Measurements from ENCODE around the gene SLC4A11. TPM values are rescaled to one million over a fixed set of nuclear protein-coding genes. Genes with fewer than 3 reads are reported as not detected.
A peak's percentile ranks its signal among the peaks of the same experiment; 100 is the strongest.

Gene SLC4A11
- 1 to 10 TPM; 1.8 to 4.1 (median 2.8) TPM for polyA plus RNA-seq (ENCODE audit: insufficient read length in 4 of 4)

DNA sequence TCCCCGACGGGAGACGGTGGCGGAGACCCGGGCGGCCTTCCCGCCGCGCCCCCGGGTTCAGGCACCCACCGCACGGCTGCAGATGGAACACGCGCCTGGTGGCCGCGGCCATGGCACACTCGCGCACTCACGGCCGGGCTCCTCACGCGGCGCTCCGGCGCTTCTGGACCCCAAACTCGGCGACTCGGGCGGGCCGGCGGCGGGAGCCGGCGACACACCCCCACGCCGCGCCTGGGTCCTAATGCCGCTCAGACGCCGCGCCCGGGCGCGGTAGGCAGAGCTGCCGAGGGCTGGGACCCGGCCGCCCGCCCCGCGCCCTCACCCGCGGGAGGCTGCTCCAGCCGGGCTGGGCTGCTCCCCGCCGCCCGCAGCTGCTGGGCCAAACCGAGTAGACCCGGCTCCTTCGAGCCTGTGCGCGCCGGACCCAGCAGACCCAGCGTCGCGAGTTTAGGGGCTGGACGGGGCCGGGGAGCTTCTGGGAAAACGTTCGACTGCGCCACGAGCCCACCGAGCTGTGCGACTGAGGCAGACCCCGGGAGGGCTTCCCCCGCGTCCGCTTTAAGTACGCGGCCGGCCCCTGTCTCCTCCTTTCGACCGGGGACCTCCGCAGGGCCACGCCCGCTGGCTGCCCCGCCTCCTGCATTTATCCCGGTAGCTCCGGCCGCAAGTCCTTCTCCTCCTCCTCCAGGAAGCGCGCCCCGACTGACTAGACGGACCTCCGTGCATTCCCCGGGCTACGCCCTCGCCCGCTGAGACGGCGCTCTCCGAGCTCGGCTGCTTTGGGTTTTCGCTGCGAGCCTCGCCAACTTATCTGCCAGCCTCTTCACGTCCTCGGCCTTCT is at the start of gene SLC4A11:
TSS of gene SLC4A11 (minus strand) at position 165 of the 841 bp plus-strand sequence. CDS start at position 112, 53 bp downstream.
- no peak for DNase-seq (ENCODE audit: low read depth in 4 of 4, low spot score in 2 of 4)

DNA sequence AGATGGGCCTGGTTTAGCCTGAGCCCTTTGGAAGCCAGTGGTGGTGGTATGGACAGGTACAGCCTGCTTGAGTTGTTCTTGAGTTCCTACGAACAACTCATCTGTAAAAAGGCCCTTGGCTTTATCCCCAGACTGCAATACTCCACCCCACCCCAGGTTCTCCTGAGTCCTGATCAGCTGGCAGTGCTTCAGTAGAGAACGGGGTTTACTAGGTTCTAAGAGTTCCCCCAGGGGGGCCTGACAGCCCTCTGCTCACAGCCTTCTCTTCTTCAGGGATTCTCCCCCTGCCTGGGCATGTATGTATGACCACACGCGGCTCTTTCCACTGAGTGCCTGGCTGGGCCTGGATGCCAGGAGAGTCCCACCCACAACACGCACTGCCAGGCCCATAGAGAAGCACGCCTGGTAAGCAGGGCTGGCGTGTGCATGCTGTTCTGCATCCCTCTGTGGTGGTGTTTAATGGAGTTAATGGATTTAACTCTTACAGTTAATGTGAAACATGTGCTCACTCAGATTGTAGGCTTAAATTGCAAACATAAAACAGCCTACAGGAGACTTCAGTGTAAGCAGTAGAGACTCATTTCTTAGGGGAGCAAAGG is 44.3 kb upstream of the SLC4A11 start:
- DNase-seq (ENCODE audit: low read depth in 4 of 4, low spot score in 2 of 4) = no peak

DNA sequence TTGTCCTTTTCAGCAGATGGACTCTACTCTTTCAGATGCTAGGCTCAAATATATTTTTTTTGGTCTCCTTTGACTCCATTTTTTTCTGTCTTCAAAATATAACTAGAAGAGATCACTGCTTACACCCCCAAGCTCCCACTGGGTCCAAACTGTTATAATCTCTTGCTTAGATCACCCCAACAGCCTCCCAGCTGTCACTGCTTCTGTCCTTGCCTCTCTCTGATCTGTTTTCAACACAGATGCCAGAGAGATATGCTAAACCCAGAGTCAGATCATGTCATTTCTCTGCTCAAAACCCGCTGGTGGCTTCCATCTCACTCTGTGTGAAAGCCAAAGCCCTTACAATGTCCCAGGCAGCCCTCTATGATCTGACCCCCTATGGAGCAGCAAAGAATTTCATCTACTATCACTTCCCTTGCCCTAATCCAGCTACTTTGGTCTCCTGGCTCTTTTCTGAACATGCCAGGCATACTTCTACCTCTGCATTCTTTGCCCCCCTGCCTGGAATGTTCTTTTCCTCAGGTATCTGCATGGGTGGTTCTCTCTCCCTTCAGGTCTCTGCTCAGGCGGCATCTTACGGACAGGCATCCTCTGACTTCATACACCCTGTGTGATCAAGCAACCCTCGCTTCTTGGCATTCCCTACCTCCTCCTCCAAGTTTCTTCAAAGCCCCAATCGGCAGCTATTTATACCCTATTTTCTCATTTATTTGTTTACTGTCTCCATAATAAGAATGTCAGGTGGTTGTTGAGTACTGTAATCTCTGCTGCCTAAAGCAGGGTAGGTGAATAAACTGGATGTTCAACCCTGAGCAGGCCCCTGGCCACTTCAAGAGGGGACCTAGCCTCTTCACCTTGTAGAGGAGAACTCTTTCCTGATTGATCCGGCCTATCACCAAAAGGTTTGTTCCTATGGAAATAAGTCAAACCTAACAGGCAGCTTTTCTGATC is 43.6 kb upstream of the SLC4A11 start:
- DNase-seq (ENCODE audit: low read depth in 4 of 4, low spot score in 2 of 4) = no peak

DNA sequence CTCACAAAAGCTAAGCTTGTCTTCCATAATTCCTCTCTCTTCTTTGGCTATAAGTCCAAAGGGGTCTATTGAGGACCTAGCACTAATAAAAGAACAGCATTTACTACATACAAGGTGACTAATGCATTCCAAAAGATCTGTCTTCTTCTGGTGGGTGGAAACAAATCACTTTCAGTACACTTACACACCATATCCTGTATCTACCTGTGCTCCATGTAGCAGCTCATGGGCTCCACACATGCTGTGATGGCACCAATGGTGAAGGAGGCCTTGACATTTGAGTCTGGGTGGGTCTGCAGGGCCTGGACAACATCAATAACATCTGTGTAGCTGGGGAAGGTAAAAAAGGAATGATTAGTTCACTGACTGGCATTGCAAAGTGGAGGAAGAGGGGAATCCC is 42.4 kb upstream of the SLC4A11 start:
- DNase-seq (ENCODE audit: low read depth in 4 of 4, low spot score in 2 of 4) = no peak

DNA sequence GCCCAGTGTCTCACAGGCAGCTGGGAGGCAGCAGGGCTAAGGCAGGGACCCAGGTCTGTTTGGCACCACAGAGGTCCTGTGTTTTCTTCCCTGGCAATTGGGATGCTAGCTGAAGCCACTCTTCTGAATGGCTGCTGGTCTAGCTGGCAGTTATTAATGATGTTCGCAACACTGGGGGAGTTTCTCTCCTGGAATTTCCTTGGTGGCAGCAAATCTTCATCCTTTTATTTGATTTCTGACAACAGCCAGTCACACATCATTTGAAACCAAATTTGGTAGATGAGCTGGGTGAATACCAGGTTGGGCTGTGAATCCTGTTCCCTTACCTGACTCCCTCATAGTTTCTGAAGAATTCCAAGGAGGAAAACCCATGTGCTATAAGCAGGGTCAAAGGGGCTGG is 40.8 kb upstream of the SLC4A11 start:
- peak in 1 of 4 donors; percentile 10 for DNase-seq (ENCODE audit: low read depth in 4 of 4, low spot score in 2 of 4)

DNA sequence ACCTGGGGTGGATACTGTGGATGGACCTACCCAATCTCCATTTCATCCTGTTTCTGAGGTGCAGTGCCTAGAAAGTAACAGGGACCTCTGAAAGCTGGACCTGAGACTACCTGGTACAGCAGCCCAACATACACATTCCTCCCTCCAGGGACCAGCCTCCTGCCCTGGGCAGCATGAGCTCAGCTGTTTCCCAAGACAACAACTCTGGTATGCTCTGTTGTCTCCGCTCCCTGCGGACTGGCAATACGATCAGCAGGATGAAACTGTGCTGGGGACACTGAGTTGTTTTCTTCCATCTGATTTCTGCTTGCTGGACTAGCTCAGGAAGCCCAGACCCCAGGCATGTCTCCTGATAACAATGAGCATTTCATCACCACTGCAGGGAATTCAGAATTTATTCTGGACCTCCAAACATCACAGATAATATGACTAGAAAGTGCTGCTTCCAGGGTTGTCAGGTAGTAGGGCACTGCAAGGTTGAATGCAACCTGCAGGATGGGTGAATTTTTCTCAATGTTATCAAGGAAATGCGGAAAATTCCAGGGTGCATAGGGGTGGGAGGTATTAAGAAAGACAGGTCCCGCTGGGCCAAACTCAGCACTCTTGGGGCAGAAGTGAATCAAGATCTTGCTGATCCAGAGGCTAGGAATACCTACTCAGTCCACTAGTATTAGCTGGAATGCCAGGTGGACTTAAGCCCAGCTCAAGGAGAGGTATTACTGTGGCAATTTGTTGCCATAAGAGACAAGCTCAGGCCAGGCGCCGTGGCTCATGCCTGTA is 38.9 kb upstream of the SLC4A11 start:
- no peak for DNase-seq (ENCODE audit: low read depth in 4 of 4, low spot score in 2 of 4)

DNA sequence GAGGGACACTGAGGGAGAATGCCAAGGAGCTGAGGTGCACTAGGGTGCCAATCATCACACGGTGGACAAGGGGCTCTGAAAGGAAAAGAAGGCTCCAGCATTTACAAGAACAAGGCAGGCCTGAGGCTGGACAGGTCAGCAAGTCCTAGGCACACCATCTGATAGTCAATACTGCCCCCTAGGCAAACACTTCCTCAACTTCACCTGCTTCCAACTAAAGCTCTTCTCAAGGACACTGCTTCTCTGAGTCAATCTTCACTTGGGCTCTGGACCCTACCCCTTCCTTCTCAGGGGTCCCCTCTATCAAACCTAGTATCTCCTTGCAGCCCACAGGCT is 37.7 kb upstream of the SLC4A11 start:
- no peak for DNase-seq (ENCODE audit: low read depth in 4 of 4, low spot score in 2 of 4)

DNA sequence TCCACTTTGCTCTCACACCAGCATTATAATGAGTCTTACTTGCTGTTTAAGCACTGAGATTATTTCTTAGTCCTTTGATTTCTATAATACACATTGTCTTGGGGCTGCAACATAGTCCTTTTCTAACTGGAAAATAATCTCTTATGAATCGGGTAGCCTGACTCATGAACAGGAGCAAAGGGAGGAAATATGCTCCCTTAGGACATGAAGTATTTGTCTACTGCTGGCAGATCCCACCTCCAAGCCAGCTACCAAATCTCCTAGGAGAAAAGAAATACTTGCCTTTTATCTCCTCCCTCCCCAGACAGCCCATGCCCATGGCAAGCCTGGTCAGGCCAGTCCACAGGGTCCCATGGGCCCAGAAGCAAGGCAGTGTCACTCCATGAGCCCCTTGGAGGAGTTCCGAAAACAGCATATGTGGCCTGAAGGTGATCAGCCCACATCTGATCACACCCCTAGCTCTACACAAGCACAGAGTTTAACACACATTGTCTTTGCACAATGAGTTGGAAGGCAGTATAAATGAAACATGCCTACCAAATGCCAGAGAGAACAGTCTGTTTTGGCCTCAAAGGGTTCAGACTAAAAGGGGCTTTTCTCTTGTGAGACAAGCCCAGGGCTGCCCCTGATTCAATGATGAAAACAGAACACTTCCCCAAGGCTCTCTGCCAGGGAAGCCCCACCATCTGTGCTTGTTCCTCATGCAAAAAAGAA is 37.1 kb upstream of the SLC4A11 start:
- no peak for DNase-seq (ENCODE audit: low read depth in 4 of 4, low spot score in 2 of 4)

DNA sequence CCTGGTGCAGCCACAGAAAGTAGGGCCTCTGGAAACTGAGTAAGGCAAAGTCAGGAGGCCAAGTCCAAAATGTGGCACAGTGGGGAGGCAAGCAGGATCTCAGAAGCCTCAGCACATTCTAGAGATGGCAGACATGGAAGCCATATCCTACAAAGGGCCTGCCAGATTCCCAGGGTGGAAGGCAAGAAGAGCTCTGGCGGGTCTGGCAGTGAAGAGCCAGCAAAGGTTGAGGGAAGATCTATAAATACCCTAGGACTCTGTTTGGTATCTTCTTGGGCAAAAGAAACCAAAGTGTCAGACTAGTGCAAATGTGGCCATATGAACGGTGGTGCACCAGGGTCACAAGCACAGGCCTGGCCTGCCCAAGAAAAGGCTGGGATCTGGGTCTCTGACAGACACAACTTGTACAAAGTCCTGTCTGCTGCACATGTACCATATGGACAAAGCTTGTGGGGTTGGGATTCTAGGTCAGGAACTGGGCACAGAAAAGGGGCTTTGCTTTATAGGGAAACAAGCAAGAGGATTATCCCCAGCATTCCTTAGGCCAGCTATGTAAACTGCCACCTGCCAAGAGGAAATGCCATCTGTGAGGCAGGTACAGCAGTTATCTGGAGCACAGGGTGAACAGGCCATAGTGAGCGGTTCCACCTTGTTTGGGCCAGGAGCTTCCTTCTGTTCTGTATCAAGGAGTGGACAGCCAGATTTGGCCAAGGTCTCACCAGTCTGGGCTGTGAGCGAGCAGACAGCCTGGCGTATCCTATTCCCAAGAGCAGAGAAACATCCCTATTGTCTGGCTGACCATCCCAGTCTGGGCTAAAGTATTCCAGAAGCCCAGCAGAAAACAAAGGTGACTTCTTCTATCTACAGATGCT is 36.3 kb upstream of the SLC4A11 start:
- DNase-seq (ENCODE audit: low read depth in 4 of 4, low spot score in 2 of 4) = no peak

DNA sequence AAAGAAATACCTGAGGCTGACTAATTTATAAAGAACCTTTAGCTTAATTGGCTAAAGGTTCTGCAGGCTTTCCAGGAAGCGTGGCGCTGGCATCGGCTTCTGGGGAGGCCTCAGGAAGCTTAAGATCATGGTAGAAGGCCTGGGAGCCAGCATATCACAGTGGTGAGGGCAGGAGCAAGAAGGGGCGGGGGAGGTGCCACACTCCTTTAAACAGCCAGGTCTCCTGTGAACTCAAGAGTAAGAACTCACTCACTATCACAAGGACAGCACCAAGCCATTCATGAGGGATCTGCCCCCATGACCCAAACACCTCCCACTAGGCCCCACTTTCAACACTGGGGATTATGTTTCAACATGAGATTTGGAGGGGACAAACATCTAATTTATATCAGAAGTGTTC is 34.4 kb upstream of the SLC4A11 start:
- DNase-seq (ENCODE audit: low read depth in 4 of 4, low spot score in 2 of 4) = no peak

DNA sequence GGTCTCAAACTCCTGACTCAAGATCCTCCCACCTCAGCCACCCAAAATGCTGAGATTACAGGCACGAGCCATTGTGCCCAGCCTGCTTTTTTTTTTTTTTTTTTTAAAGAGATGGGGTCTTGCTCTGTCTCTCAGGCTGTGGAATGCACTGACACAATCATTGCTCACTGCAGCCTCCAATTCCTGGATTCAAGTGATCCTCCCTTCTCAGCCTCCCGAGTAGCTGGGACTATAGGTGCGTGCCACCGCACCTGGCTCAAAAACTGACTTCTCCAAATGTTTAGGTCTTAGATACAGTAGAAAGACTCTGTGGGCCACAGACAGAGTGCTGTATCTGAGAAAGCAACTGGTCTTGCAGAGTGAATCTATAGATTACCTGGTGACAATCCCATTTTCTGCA is 31.1 kb upstream of the SLC4A11 start:
- DNase-seq (ENCODE audit: low read depth in 4 of 4, low spot score in 2 of 4) = no peak

DNA sequence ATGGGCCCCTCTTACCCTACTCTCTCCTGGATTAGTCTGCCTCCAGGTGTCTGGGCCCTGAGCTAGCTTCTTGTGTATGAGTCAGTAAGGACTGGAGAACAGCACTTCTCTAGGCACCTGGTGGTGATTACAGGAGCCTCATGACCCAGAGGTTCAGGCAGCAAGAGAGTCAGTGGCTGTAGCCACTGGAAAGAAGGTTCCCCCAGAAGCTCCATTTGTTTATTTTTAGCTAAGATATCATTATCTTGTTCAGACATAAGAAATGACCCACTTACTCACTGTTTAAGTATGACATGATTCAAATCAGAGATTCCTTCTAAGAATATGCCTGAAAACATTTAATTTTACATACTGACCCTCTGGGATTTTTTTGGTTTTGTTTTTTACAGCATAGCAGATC is 23.6 kb upstream of the SLC4A11 start:
- DNase-seq (ENCODE audit: low read depth in 4 of 4, low spot score in 2 of 4) = no peak

DNA sequence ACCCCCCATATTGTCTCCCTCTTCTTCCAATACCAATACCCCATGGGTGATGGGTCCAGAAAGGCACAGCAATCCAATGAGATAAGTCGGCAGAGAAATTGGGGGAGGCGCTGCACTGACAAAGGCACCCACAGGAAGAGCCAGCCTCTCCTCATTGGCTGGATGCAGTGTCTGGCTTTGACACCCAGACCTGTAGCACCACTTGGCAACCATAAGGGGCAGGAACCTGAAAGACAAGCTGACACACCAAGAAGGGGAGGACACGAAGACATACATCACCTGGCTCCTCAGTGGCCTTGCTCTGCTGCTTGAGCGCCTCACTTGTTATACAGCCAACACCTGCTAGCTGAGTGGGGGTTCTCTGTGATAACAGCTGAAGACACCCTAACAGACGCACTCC is 19.4 kb upstream of the SLC4A11 start:
- DNase-seq (ENCODE audit: low read depth in 4 of 4, low spot score in 2 of 4) = no peak

DNA sequence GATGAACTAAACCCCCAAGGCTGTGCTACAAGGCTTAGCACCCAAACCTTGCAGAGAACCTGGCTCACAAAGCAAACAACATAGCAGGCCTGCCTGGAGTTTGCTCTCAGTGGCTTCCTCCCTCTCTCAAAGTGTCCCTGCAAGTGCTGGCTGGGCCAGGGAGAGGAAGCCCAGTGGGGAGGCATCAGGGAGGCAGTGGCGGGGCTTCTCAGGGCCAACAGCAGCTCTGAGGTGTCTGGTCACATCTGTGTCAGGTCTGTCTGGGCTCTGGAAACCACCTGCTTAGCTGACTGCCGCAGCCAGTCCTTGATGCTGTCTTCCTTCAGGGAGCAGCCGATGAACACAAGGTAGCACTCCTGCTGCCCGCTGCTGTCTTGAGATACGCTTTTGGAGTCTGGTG is 16.7 kb upstream of the SLC4A11 start:
- no peak for DNase-seq (ENCODE audit: low read depth in 4 of 4, low spot score in 2 of 4)

DNA sequence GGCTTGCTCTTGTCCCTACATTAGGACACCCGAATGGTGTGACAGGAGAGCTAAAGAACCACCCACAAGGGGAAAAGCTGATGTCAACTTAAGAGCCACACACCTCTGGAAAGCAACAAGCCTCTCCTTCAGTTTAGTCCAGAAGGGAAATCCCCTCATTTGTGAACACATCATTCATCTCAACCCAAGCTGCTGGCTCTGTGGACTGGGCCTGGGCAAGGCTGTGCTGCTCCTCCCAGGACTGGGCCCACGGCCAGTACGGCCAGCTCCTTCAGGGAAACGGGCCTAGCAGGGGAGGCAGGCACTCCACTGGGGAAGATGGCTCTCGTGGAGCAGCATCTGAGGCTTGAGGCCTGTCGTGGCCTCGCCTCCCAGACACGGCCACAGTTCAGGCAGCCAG is 12.8 kb upstream of the SLC4A11 start:
- no peak for DNase-seq (ENCODE audit: low read depth in 4 of 4, low spot score in 2 of 4)

DNA sequence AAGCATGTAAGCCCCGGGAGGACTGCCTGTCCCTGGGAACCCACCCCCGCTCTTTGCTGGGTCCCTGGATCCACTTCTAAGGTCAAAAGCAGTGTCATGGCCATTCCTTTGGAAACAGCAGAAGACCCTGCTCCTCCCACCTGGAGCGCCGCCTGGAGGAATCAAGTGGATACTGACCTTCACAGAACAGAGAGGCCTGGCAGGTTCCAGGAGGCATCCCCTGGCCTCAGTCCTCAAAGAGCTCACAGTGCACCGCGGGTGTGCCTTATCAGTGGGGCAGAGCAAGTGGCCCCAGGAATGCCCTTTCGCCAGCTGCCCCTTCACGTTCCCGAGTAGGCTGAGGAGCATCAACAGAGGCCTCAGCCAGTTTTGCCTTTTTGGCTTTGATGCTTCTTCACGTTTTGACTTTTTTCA is 11.1 kb upstream of the SLC4A11 start:
- DNase-seq (ENCODE audit: low read depth in 4 of 4, low spot score in 2 of 4) = no peak

DNA sequence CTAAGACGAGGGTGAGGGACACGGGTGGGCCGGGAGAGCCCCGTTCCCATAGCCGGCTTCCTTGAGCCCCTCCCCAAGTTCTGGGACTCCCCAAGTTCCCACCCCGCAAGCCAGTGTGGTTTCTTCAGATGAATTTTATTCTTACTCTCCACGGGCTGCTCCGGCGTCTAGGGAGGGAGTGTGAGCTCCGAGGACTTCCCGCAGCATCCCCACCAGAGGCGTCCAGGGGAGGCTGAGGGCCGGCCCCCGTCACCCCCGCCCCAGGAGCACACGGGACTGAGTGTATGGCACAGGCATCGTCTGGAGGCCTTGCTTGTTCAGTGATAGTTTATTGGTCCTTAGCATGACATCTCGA is 10.0 kb upstream of the SLC4A11 start:
- DNase-seq (ENCODE audit: low read depth in 4 of 4, low spot score in 2 of 4) = no peak

DNA sequence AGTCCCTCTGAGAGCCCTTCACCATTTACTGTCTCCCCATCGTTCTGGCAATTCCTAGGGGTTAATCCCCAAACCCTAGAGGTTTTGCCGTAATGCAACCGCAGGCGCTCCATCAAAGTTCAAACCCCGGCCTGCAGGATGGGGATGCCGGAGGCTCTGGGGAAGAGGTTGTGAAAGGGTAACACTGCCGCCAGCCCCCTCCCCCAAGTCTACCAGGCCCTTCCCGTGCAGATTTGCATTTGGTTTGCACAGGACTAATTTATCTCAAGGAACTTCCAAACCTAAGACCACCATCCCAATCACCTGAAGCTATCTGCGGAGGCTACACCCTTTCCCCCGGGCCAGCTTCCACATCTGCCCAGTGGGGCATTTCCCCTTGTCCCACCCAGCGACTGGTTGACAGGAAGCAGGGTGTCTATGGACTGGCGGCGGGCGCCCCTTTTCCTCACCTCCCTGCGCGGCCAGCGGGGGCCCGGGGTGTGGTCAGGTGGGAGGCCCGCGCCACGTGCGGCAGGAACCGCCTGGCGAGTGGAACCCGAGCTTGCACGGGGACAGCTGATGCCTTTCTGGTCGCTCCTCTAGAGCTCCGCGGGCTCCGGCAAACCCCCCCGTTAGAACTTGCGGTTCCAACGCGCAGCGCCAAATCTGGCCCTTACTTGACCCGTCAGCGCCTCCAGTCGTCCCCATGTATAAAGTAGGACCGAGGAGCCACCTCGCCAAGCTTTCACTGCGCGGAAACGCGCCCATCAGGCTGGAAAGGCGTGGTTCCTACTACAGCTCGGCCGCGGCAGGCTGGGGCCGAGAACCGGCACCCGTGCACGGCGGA is 9.4 kb upstream of the SLC4A11 start:
- no peak for DNase-seq (ENCODE audit: low read depth in 4 of 4, low spot score in 2 of 4)
